SHP77 treated with DMSO at 0.1 percent for 48 hours (cell line): Measurements from ENCODE around the gene CA12.
"Not testable (repeated sequence)": the region's sequence is repeated elsewhere in the genome, so short reads cannot be mapped to it uniquely, and the experiment has no call there.

Experiments used
- DNase-seq: peaks from one replicate; lab custom pipeline; 2025; lab: John Stamatoyannopoulos, UW

CA12 gene

GRCh38 chr15:63357061-63357460, 24.6 kb downstream of the CA12 start:
- no peak for DNase-seq

GRCh38 chr15:63354821-63355650, 26.6 kb downstream of the CA12 start:
- no peak for DNase-seq

- no peak for DNase-seq
These were observed 27.8 kb downstream of the CA12 start for GRCh38 chr15:63353887-63354286.

GRCh38 chr15:63353261-63353660, 28.4 kb downstream of the CA12 start:
- DNase-seq: no peak

GRCh38 chr15:63352808-63353207, 28.8 kb downstream of the CA12 start:
- DNase-seq: no peak

- DNase-seq: no peak
These were observed 30.5 kb downstream of the CA12 start for GRCh38 chr15:63351170-63351569.

- no peak for DNase-seq
These were observed 31.4 kb downstream of the CA12 start for GRCh38 chr15:63350178-63350621.

GRCh38 chr15:63349621-63350020, 32.0 kb downstream of the CA12 start:
- DNase-seq: no peak

- no peak for DNase-seq
These were observed 32.5 kb downstream of the CA12 start for GRCh38 chr15:63349156-63349555.

- DNase-seq: no peak
These were observed 33.3 kb downstream of the CA12 start for GRCh38 chr15:63348392-63348791.

- no peak for DNase-seq
These were observed 34.4 kb downstream of the CA12 start for GRCh38 chr15:63347074-63347857.

- DNase-seq: no peak
These were observed 36.3 kb downstream of the CA12 start for GRCh38 chr15:63345391-63345752.

GRCh38 chr15:63344731-63345390, 36.8 kb downstream of the CA12 start:
- DNase-seq: no peak

GRCh38 chr15:63342996-63343562, 38.6 kb downstream of the CA12 start:
- DNase-seq: not testable (repeated sequence)

GRCh38 chr15:63341898-63342297, 39.7 kb downstream of the CA12 start:
- DNase-seq: no peak

- DNase-seq: no peak
These were observed 40.8 kb downstream of the CA12 start for GRCh38 chr15:63340878-63341277.

GRCh38 chr15:63340353-63340752, 41.3 kb downstream of the CA12 start:
- no peak for DNase-seq

- DNase-seq: no peak
These were observed 41.8 kb downstream of the CA12 start for GRCh38 chr15:63339836-63340235.

- no peak for DNase-seq
These were observed 42.5 kb downstream of the CA12 start for GRCh38 chr15:63339006-63339766.

GRCh38 chr15:63338170-63338569, 43.5 kb downstream of the CA12 start:
- no peak for DNase-seq

GRCh38 chr15:63337046-63337445, 44.6 kb downstream of the CA12 start:
- DNase-seq: no peak
